VCaP (cell line): Measurements from ENCODE around the gene B3GLCT.
A peak's percentile ranks its signal among the peaks of the same experiment; 100 is the strongest.

Experiments
- H3K27ac ChIP-seq: fragments of 450-650 bp; 2 replicates; pipeline ENCODE4 v1.5.1; 2017
- TF ChIP-seq, protein P1 (sequence below): fragments of 450-650 bp; conservative IDR thresholded peaks from 2 replicates; pipeline ENCODE4 v1.5.1; 2017; ENCODE audit warnings: mild to moderate bottlenecking, moderate library complexity

Gene B3GLCT

DNA sequence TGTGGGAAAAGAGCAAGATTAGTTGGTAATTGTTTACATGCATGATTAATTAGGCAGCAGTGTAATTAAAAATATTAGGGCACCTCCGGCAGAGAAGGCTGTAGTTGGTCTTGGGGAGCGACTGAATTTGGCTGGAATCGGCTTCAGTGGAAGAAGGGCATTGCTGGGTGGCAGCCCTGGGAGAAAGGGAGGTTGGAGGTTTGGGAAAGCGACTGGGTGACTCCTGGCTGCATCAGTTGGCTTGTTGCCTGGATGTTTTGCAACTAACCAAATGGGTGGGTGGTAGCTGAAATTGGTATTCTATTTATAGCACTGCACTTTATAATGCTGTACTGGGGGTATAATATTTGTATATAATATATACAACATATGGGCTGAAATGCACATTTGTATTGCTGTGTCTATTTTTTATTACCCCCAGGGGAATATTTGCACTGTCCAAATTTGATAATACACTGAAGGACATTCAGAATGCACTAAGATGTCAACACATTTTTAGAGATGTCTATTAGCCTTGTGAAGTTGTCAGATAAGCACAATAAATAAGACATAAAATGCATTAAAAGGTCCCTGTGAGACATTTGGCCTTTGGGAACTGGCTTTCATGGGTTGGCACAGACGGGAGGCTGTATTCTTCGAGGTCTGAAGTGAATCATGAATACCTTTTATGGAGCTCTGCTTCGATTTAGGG lies 1.7 kb downstream of the B3GLCT start:
- H3K27ac ChIP-seq, result peak overlapping the region; percentile 87; the same call in 1 of the 2 replicates
- TF ChIP-seq, protein P1, sequence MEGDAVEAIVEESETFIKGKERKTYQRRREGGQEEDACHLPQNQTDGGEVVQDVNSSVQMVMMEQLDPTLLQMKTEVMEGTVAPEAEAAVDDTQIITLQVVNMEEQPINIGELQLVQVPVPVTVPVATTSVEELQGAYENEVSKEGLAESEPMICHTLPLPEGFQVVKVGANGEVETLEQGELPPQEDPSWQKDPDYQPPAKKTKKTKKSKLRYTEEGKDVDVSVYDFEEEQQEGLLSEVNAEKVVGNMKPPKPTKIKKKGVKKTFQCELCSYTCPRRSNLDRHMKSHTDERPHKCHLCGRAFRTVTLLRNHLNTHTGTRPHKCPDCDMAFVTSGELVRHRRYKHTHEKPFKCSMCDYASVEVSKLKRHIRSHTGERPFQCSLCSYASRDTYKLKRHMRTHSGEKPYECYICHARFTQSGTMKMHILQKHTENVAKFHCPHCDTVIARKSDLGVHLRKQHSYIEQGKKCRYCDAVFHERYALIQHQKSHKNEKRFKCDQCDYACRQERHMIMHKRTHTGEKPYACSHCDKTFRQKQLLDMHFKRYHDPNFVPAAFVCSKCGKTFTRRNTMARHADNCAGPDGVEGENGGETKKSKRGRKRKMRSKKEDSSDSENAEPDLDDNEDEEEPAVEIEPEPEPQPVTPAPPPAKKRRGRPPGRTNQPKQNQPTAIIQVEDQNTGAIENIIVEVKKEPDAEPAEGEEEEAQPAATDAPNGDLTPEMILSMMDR, result no peak

DNA sequence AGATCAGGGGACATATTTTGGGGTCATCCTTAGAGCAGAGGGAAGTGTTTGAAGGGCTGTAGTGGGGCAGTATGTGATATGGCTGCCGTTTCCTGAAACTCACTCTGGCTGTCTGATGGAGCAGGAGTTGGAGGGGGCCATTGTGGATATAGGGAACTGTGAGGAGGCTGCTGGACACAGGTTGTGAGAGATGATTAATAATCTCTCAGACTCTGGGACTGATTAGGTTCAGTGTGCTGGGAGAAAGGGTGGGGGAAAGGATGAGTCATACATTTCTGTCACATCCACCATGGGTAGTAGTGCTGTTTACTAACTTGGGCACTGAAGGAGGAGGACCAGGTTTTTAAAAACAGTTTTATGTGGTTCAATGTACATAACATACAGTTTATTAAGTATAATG lies 4.8 kb downstream of the B3GLCT start:
- TF ChIP-seq, protein P1, result no peak
- H3K27ac ChIP-seq, result no peak overlapping the region

DNA sequence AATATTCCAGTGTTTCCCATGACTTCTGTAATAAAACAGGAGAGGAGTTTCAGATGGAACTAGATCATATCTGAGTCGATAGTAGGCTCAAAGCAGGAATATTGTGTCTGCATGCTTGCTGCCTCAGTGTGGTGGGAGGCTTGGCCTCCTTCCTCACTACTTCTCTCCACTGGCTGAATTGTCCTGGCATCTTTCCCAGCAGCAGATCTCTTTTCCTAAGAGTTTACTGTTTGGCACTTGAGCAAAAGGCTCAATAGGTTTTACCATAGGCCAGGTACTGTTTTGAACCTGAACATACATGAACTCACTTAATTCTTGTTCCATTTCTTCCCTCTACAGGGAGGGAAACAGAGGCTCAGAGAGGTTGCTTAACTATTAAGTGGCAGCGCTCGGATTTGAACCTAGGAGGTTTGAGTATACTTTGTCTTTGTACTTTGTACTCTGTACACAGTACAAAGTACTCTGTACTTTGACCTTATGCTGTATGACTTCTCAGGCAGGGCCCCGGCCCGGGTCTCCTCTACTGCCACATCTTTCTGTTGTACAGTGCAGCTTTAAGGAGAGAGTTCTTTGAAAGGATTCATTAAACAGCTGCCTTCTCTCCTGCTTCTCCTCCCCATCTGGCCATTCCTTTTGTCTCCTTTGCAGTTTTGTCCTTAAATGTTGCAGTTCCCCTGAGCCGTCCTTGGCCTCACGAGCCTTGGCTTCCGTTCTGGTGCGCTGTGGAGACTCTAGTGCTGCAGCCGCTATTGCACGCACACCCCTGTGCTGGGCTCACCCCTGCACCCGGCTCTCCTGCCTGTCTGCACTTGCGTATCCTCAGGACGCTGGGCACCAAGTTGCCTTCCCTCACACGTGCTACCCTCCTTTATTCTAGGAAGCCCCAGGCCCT lies 8.1 kb downstream of the B3GLCT start:
- H3K27ac ChIP-seq, result no peak overlapping the region

DNA sequence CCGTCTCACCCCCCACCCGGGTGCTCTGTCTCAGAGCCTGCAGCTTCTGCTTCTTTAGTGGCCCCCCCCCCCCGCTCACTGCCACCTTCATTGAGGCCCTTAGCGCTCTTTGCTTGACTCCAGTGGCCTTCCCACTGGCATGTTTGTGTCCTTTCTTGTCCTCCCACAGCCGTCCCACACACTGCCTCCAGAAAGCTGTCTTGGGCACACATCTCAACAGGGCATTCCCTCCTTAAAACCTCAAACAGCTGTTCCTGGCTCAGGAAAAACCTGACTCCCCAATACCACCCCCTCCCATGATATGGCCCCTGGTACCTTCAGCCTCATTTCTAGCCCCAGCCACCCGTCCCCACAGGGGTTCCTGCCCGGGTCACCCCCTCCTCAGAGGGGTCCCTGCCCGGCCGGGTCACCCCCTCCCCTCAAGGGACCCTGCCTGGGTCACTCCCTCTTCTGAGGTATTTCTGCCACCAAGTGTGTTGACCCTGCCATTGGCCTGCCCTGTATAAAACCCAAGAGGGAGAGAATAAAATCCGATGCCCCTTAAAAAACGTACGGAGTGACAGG lies 8.9 kb downstream of the B3GLCT start:
- H3K27ac ChIP-seq, result no peak overlapping the region
- TF ChIP-seq, protein P1, result no peak

More for the DNA sequence above, 8.1 kb downstream of the B3GLCT start:
- TF ChIP-seq, protein P1, result no peak

DNA sequence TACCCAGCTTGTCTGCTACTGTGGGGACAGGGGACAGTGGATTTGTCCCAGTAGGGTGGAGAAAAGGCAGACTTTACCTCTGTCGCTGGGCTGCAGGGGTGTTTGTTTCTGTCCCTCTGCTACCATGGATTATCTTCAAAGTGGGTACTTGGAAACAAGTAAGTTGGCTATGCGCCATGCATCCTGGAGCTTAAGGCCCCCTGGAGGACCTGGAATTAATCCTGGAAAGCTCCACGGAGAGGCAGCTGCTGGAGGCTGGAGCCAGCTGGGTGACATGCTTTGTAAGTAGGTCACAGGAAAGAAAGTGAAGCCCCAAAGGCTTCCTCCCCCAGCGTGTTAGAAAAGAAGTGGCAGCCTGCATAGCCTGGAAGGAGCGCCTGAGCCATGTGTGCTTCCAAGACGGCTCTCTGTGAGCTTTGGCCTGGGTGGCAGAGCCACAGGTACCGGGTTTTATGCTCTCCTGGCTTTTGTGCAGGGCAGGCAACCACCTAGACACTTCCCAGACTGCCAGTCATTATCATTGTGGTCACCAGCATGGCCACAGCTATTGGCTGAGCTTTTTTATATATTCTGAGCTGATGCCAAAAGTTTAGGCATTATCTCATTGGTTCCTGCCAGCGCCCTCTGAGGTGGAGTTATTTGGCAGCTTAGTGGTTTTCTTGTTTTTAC lies 9.5 kb downstream of the B3GLCT start:
- no peak overlapping the region for H3K27ac ChIP-seq
- TF ChIP-seq, protein P1, result no peak

DNA sequence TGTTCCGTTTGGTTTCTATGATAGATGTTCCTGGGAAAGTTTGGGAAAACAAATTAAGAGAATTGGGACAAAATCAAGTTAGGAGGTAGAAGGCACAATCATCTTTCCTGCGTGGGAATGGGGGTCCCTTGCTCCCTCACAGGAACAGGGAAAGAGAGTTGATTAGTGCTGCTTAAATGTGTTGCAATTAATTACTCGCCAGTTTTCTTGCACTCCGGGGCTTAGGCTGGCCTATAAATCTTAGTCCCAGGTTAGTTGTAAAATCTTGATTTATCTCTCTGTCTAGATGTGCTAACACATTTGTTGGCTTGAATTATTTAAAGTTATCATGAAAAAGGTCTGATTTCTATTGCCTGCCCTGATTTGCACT lies 10.1 kb downstream of the B3GLCT start:
- no peak overlapping the region for H3K27ac ChIP-seq
- TF ChIP-seq, protein P1, result no peak
